H1 (cell line): ENCODE measurements around the gene UNC93A. TPM values are rescaled to one million over a fixed set of nuclear protein-coding genes. Genes with fewer than 3 reads are reported as not detected.

Source experiments
- RAD21 ChIP-seq, 2 experiments: IDR thresholded peaks in 1 of 2; conservative IDR thresholded peaks in 1 of 2; 2 replicates each; pipeline ENCODE4 v1.6.1; 2011; ENCODE audit warnings: low read depth in 2 of 2, low read length in 2 of 2, improper control_type of control experiment in 1 of 2, inconsistent platforms in 1 of 2, mild to moderate bottlenecking in 1 of 2, moderate library complexity in 1 of 2
- RBBP5 ChIP-seq: IDR thresholded peaks from 2 replicates; pipeline ENCODE4 v1.7.1; 2012; ENCODE audit warnings: low read depth, mild to moderate bottlenecking, inconsistent platforms, low read length, moderate library complexity, borderline replicate concordance
- SUZ12 ChIP-seq: fragments of 200-600 bp; sonication (generic); IDR thresholded peaks from 2 replicates; pipeline ENCODE4 v1.6.1; 2012; ENCODE audit warnings: mild to moderate bottlenecking, inconsistent platforms, low read length, moderate library complexity, mixed read lengths
- YY1 ChIP-seq: IDR thresholded peaks from 2 replicates; pipeline ENCODE4 v1.6.1; 2011; ENCODE audit warnings: low read depth, mild to moderate bottlenecking, low read length
- polyA plus RNA-seq, 7 experiments: library from polyadenylated mRNA; depleted of rRNA in 3 of 7; stranded (reverse) in 5 of 7; unstranded in 2 of 7; fragments of >200 nt in 5 of 7; fragments of 200-250 nt in 2 of 7; gene quantifications; 1 replicate in 5 of 7; 2 replicates in 1 of 7; 4 replicates in 1 of 7; pipeline versions ENCODE4 v1.2.1 to v1.2.3, GENCODE V29; 2011 to 2013; ENCODE audit warnings: missing spikeins in 2 of 7, mixed read lengths in 2 of 7
- total RNA-seq: library from RNA; stranded (reverse); fragmentation: NEBNext Ultra II Directional; extraction: Animal tissue kit (Norgen Biotek cat#: 25700); gene quantifications from 2 replicates; pipeline ENCODE4 v1.2.1, GENCODE V29; 2021

UNC93A gene
- total and polyA plus RNA-seq, 2 of the 8 experiments (the other 6 are each of a cell fraction or from before 2014, with no cell fraction given), result 0.39 TPM; not detected in 1

- peak; percentile 73 to 80 for TF ChIP-seq RAD21 (IDR thresholded peaks at IDR 0.05 in 1 of 2, conservative IDR thresholded peaks at IDR 0.05 in 1 of 2; ENCODE audit: low read depth in 2 of 2, low read length in 2 of 2)
- TF ChIP-seq SUZ12, result peak; percentile 45; the same call in 1 of the 2 replicates
- 0 out of 2 replicates have a peak, but pooled peaks have one; percentile 7 for TF ChIP-seq YY1
- TF ChIP-seq RBBP5, result peak; percentile 61; the same call in 1 of the 2 replicates
Observed at GRCh38 chr6:167350731-167351655, 59.9 kb downstream of the UNC93A start (continued).
